ENCODE data around the gene C16orf96. TPM values are rescaled to one million over a fixed set of nuclear protein-coding genes. Genes with fewer than 3 reads are reported as not detected.

C16orf96 gene
- total RNA-seq, 1 experiment from 2014 or later = 0.15 TPM

DNA sequence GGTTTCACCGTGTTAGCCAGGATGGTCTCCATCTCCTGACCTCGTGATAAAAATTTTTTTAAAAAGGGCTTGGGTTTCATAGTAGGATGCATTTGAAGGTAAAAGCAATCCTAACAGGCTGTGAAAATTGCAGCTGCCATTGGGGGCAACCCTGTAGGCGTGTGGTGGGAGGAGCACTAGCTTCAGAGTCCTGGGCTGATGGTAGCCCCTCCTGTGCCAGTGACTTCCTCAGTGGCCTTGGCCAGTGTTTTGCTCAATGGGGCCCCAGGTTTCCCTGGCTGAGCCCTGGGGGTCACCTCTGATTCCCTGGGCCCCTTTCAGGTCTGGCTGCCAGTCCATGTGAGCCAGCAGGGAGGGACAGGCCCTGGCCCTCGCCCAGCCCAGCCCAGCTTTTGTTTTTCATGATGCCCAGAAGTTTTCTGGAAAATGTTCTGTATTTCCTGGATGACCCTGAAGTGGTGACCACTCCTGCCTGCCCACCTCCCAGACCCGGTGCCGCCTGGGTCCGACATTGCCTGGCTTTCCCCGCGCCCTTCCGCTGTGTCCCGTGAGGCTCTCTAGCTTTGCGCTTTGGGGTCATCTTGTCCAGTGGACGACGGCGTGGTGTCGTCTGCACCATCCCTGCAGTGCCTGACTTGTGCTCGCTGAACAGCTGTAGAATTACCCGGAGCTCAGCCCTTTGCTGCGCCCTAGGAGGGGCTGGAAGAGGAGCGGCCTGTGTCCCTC, 77.9 kb downstream of the C16orf96 start:
- BruUV-seq (replicated peaks) = no TSS peak
- POLR2A ChIA-PET = no interaction called here
- TF ChIP-seq, protein P1, sequence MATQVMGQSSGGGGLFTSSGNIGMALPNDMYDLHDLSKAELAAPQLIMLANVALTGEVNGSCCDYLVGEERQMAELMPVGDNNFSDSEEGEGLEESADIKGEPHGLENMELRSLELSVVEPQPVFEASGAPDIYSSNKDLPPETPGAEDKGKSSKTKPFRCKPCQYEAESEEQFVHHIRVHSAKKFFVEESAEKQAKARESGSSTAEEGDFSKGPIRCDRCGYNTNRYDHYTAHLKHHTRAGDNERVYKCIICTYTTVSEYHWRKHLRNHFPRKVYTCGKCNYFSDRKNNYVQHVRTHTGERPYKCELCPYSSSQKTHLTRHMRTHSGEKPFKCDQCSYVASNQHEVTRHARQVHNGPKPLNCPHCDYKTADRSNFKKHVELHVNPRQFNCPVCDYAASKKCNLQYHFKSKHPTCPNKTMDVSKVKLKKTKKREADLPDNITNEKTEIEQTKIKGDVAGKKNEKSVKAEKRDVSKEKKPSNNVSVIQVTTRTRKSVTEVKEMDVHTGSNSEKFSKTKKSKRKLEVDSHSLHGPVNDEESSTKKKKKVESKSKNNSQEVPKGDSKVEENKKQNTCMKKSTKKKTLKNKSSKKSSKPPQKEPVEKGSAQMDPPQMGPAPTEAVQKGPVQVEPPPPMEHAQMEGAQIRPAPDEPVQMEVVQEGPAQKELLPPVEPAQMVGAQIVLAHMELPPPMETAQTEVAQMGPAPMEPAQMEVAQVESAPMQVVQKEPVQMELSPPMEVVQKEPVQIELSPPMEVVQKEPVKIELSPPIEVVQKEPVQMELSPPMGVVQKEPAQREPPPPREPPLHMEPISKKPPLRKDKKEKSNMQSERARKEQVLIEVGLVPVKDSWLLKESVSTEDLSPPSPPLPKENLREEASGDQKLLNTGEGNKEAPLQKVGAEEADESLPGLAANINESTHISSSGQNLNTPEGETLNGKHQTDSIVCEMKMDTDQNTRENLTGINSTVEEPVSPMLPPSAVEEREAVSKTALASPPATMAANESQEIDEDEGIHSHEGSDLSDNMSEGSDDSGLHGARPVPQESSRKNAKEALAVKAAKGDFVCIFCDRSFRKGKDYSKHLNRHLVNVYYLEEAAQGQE (IDR thresholded peaks at IDR 0.05; ENCODE audit: insufficient read depth in 1 of 2, low read depth in 2 of 2, low read length in 1 of 2) = no peak
- no peak for TF ChIP-seq SIN3A (IDR thresholded peaks at IDR 0.05; ENCODE audit: borderline replicate concordance, insufficient read depth, low read depth, low read length)
- no peak for TF ChIP-seq TCF7L2 (IDR thresholded peaks at IDR 0.05; ENCODE audit: low read depth, low read length)
- no peak for TF ChIP-seq POLR2AphosphoS5 (IDR thresholded peaks at IDR 0.05; ENCODE audit: low read depth, low read length)
- no peak for TF ChIP-seq CTCF (IDR thresholded peaks at IDR 0.05)
- CTCF ChIA-PET = no interaction called here
- DNase-seq (ENCODE audit: low read depth, low spot score) (no peak), ATAC-seq (no peak)
- Histone ChIP-seq H3K27me3 (ENCODE audit: control insufficient read depth, insufficient read depth, low read length) (no peaks in the 10 kb centered on the region), H3K4me1 (ENCODE audit: control insufficient read depth, insufficient read depth, low read length) (no peaks in the 10 kb centered on the region), H3K4me3 (ENCODE audit: low read depth in 2 of 2, low read length in 2 of 2) (no peak overlapping the region), H3K36me3 (ENCODE audit: control insufficient read depth, insufficient read depth, low read length) (no peaks in the 10 kb centered on the region), H3K27ac (ENCODE audit: low read length) (no peak overlapping the region), H3K9me3 (ENCODE audit: control insufficient read depth, insufficient read depth, low read depth, low read length) (no peaks in the 10 kb centered on the region; the same call in 1 of the 2 replicates)
- in situ Hi-C loops (cut with HindIII; ENCODE audit: low pct_unique_long_range_greater_than_20kb, low sequenced_read_pairs) = no loop called here
- intact Hi-C loops (cut with micrococcal nuclease; ENCODE audit: unreplicated experiment) = no loop called here

GRCh38 chr16:4634768-4635167, 78.6 kb downstream of the C16orf96 start:
- in situ Hi-C loops (cut with HindIII; ENCODE audit: low pct_unique_long_range_greater_than_20kb, low sequenced_read_pairs) = no loop called here
- no peaks in the 10 kb centered on the region; the same call in 1 of the 2 replicates for H3K9me3 ChIP-seq (ENCODE audit: control insufficient read depth, insufficient read depth, low read depth, low read length)
- ATAC-seq (no peak), DNase-seq (ENCODE audit: low read depth, low spot score) (no peak)
- intact Hi-C loops (cut with micrococcal nuclease; ENCODE audit: unreplicated experiment) = no loop called here
- H3K27ac ChIP-seq (ENCODE audit: low read length) = no peak overlapping the region
- H3K36me3 ChIP-seq (ENCODE audit: control insufficient read depth, insufficient read depth, low read length) = no peaks in the 10 kb centered on the region
- ChIA-PET POLR2A (interaction anchor here (0.5 to 0.9 kb wide), 2 partner anchors 9 to 884 kb away, joined by 4 to 5 read pairs; no protein-coding TSS in a partner anchor), CTCF (no interaction called here)
- no TSS peak for BruUV-seq (replicated peaks)
- no peak for TF ChIP-seq SIN3A (IDR thresholded peaks at IDR 0.05; ENCODE audit: borderline replicate concordance, insufficient read depth, low read depth, low read length)
- TF ChIP-seq TCF7L2 (IDR thresholded peaks at IDR 0.05; ENCODE audit: low read depth, low read length) = no peak
- no peak for TF ChIP-seq CTCF (IDR thresholded peaks at IDR 0.05)
- TF ChIP-seq POLR2AphosphoS5 (IDR thresholded peaks at IDR 0.05; ENCODE audit: low read depth, low read length) = no peak
- TF ChIP-seq, protein P1 (IDR thresholded peaks at IDR 0.05; ENCODE audit: insufficient read depth in 1 of 2, low read depth in 2 of 2, low read length in 1 of 2) = no peak
- no peaks in the 10 kb centered on the region for H3K27me3 ChIP-seq (ENCODE audit: control insufficient read depth, insufficient read depth, low read length)
- no peak overlapping the region for H3K4me3 ChIP-seq (ENCODE audit: low read depth in 2 of 2, low read length in 2 of 2)
- no peaks in the 10 kb centered on the region for H3K4me1 ChIP-seq (ENCODE audit: control insufficient read depth, insufficient read depth, low read length)

Data from Panc1 (cell line).